Natural killer cell (primary cell): ENCODE data around the gene ANXA11. TPM values are rescaled to one million over a fixed set of nuclear protein-coding genes. Genes with fewer than 3 reads are reported as not detected.
"Not testable (repeated sequence)": the region's sequence is repeated elsewhere in the genome, so short reads cannot be mapped to it uniquely, and the experiment has no call there.

Experiments
- ATAC-seq, 3 donors: fragments of 150-1000 bp in 2 of 3; fragments of 200-7000 bp in 1 of 3; cut with Tn5 transposase; 1 replicate in 1 of 3; 2 replicates in 2 of 3; pipeline ENCODE4 v1.10.0; 2021; ENCODE audit warnings: mild to moderate bottlenecking in 2 of 3, moderate library complexity in 2 of 3
- DNase-seq, 2 donors: peaks; one replicate each; pipeline versions ENCODE4 v3.0.0 to v3.0.0-alpha.2; 2013 to 2021; ENCODE audit warnings: mixed read lengths in 1 of 2
- H3K27ac ChIP-seq: one replicate; pipeline ENCODE4 v1.5.1; 2013; ENCODE audit warnings: mild to moderate bottlenecking, low read length
- H3K27me3 ChIP-seq: one replicate; pipeline ENCODE4 v1.6.1; 2013; ENCODE audit warnings: low read length; ENCODE audit not compliant: control insufficient read depth, insufficient read depth
- H3K36me3 ChIP-seq: one replicate; pipeline ENCODE4 v1.6.1; 2013; ENCODE audit warnings: low read length; ENCODE audit not compliant: control insufficient read depth, insufficient read depth
- H3K4me1 ChIP-seq: one replicate; pipeline ENCODE4 v1.6.1; 2013; ENCODE audit warnings: low read length; ENCODE audit not compliant: control insufficient read depth, insufficient read depth
- H3K4me3 ChIP-seq: one replicate; pipeline ENCODE4 v1.5.1; 2013; ENCODE audit warnings: low read length
- H3K9me3 ChIP-seq: one replicate; pipeline ENCODE4 v1.6.1; 2013; ENCODE audit warnings: low read length; ENCODE audit not compliant: control insufficient read depth, insufficient read depth
- H3K27ac Mint-ChIP-seq, 2 donors: one replicate each; pipeline ENCODE4 v1.8.0; 2022; ENCODE audit warnings: mild to moderate bottlenecking in 2 of 2, mixed read lengths in 2 of 2, moderate library complexity in 1 of 2
- H3K27me3 Mint-ChIP-seq, 2 donors: one replicate each; pipeline ENCODE4 v1.8.0; 2022; ENCODE audit warnings: low read depth in 2 of 2, mixed read lengths in 2 of 2
- H3K36me3 Mint-ChIP-seq: one replicate; pipeline ENCODE4 v1.8.0; 2022; ENCODE audit warnings: mixed read lengths
- H3K4me1 Mint-ChIP-seq, 2 donors: one replicate each; pipeline ENCODE4 v1.8.0; 2022; ENCODE audit warnings: mixed read lengths in 2 of 2
- H3K4me3 Mint-ChIP-seq: one replicate; pipeline ENCODE4 v1.8.0; 2022; ENCODE audit warnings: mild to moderate bottlenecking, moderate library complexity, mixed read lengths
- H3K9me3 Mint-ChIP-seq, 2 donors: one replicate each; pipeline ENCODE4 v1.8.0; 2022; ENCODE audit warnings: mixed read lengths in 2 of 2
- WGBS: methylation state at CpG from one replicate; pipeline ENCODE4 v1.1.7; 2013; ENCODE audit warnings: missing lambda C conversion rate; ENCODE audit not compliant: insufficient coverage; 5-methylcytosine and 5-hydroxymethylcytosine counted together
- intact Hi-C: fragments of 100-400 bp; cut with micrococcal nuclease; formaldehyde crosslinking; loops from one replicate; pipeline ENCODE4 v1.14.2; 2022
- total RNA-seq, 4 donors: library from RNA; stranded (reverse); fragments of 120-200 nt in 1 of 4; gene quantifications; one replicate each; pipeline versions ENCODE4 v1.2.3 to v1.2.4, GENCODE V29; 2013 to 2022

ANXA11 gene
- total RNA-seq, 3 donors from 2014 or later (not counting 1 experiment from before 2014, with no cell fraction given): 213 to 264 (median 245) TPM

DNA sequence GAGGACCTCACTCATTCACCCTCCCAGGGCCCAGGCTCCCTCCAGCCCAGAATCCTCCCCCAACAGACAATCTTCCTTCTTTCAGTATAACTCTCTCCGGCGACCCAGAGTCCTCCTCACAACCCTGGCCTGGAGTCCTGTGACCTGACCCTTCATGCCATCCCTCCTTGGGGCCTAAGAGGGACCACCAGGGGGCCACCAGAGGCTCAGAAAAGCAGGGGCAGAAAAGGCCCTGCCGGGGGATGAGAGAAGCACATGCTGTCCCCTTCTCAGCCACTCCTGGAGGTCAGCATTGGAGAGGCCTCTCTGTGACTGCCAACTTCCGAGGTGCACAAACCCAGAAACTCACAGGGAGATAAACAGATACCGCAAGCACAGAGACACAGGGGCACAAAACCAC, 31.1 kb upstream of the ANXA11 start:
- H3K27ac ChIP-seq, H3K4me1 ChIP-seq, H3K9me3 Mint-ChIP-seq, H3K27ac Mint-ChIP-seq, H3K4me3 Mint-ChIP-seq, ATAC-seq, H3K27me3 ChIP-seq, DNase-seq, intact Hi-C loops, H3K27me3 Mint-ChIP-seq, H3K36me3 ChIP-seq, H3K36me3 Mint-ChIP-seq, H3K4me1 Mint-ChIP-seq, H3K9me3 ChIP-seq, H3K4me3 ChIP-seq: not testable (repeated sequence)
- no CpG with 5 or more reads among the region's 5 CpGs for WGBS

DNA sequence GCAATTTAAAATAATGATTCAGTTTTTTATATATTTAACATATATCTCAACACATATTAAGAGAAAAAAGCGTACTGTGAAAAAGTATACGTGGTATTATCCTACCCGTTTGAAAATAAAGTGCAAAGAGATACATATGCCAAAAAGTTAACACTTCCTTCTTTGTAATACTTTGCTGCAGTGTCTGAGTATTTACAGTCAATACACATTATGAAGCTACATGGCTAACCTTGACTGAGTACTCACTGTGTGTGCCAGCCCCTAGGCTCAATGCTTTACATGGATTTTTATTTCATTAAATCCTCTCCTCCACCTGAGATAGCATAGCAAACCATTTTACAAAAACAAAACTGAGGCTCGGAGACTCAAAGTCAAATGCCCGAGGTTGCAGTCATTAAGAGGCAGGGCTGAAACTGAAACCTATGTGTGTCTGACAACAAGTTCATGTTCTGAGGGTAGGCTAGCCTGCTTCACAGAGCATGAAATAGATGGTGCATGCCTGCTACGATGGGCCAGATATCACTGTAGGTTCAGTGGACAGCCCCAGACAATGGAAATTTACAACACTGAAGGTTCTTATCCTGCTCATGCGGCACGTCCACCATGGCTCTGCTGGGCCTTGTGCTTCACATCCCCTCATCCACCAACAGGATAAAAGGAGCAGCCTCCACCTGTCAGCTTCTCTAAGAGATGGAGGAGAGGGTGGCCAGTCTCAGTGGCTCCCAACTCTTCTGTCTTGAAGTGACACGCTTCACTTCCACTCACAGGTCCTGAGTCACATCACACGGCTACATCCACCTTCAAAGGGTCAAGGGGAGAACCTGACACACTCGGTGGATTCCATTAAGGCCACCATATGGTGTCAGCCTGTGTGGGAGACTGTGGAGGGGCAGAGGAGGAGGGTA, 29.2 kb upstream of the ANXA11 start:
- DNase-seq, H3K27ac Mint-ChIP-seq, H3K4me1 ChIP-seq, H3K4me3 ChIP-seq, H3K9me3 ChIP-seq, H3K9me3 Mint-ChIP-seq, H3K27ac ChIP-seq, H3K36me3 ChIP-seq, H3K27me3 Mint-ChIP-seq, H3K4me1 Mint-ChIP-seq, H3K27me3 ChIP-seq, H3K4me3 Mint-ChIP-seq, H3K36me3 Mint-ChIP-seq, intact Hi-C loops: not testable (repeated sequence)
- 87% methylated on average over 7 of the region's 11 CpGs for WGBS
- ATAC-seq: peak in 1 of 3 donors; percentile 7

DNA sequence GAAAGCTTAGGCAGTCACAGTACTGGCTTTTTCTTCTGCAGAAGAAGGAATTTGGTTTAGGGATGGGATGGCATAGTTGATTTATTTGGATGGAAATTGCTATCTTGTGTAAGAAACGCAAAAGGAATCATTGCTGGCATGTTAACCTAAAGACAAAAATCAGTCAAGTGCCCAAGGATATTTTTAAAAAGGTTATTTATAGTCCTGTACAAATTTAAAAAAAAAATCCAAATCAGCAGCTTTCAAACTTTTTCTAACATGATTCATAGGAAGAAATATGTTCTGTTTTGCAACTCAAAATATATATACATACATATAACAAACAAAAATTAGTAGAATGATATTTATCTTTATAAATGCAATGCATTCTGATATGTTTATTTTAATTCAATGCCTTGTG, 28.5 kb upstream of the ANXA11 start:
- DNase-seq, intact Hi-C loops, ATAC-seq, H3K27me3 Mint-ChIP-seq, H3K27me3 ChIP-seq, H3K36me3 Mint-ChIP-seq, H3K4me1 Mint-ChIP-seq, H3K27ac ChIP-seq, H3K9me3 Mint-ChIP-seq, H3K36me3 ChIP-seq, H3K9me3 ChIP-seq, H3K4me3 Mint-ChIP-seq, H3K27ac Mint-ChIP-seq, H3K4me3 ChIP-seq, H3K4me1 ChIP-seq: not testable (repeated sequence)
- WGBS: 100% methylated on average over 1 of the region's 1 CpG

DNA sequence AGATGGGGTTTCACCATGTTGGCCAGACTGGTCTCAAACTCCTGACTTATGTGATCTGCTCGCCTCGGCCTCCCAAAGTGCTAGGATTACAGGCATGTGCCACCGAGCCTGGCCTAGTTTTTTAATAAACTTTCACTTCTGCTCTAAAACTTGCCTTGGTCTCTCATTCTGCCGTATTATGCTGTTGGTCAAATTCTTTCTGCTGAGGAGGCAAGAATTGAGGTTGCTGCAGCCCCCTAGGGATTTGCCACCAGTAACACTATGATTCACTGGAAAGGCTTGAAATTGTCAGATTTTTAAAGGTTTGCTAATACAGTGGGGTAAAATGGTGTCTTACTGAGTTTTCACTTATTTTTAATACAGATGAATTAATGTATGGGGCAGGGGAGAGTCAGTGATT, 21.4 kb upstream of the ANXA11 start:
- H3K4me3 ChIP-seq, H3K4me3 Mint-ChIP-seq, H3K27me3 ChIP-seq, DNase-seq, H3K36me3 ChIP-seq, H3K9me3 Mint-ChIP-seq, H3K4me1 Mint-ChIP-seq, H3K9me3 ChIP-seq, ATAC-seq, H3K27ac ChIP-seq, H3K36me3 Mint-ChIP-seq, H3K27me3 Mint-ChIP-seq, intact Hi-C loops, H3K27ac Mint-ChIP-seq, H3K4me1 ChIP-seq: not testable (repeated sequence)
- 73% methylated on average over 3 of the region's 4 CpGs for WGBS

DNA sequence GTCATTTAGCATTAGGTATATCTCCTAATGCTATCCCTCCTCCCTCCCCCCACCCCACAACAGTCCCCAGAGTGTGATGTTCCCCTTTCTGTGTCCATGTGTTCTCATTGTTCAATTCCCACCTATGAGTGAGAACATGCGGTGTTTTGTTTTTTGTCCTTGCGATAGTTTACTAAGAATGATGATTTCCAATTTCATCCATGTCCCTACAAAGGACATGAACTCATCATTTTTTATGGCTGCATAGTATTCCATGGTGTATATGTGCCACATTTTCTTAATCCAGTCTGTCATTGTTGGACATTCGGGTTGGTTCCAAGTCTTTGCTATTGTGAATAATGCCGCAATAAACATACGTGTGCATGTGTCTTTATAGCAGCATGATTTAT, 17.7 kb upstream of the ANXA11 start:
- H3K4me1 Mint-ChIP-seq, DNase-seq, H3K27me3 ChIP-seq, H3K4me3 ChIP-seq, H3K36me3 ChIP-seq, H3K27me3 Mint-ChIP-seq, H3K27ac Mint-ChIP-seq, H3K9me3 Mint-ChIP-seq, H3K27ac ChIP-seq, H3K36me3 Mint-ChIP-seq, H3K9me3 ChIP-seq, H3K4me3 Mint-ChIP-seq, H3K4me1 ChIP-seq, intact Hi-C loops: not testable (repeated sequence)
- no CpG with 5 or more reads among the region's 5 CpGs for WGBS
- ATAC-seq: peak in 1 of 3 donors; percentile 30

DNA sequence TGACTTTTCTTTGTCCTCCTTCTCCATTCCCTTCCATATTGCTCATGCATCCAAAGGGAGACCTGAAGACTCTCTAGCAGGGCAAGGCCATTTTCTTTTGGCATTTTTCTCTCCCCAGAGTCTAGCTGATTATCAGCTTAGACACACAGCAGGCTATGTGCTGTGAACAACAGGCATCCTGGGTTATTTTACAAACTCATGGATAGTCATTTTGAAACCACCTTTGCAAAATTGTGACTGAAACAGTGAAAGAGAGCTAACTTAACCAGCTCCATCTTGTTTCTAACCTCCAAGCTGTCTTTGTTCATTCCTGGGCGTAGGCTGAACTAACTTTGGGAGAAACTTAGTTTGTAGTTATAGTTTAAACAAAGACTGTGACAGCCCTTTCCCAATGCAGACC, 13.5 kb upstream of the ANXA11 start:
- WGBS: 50% methylated on average over 1 of the region's 1 CpG
- H3K27ac ChIP-seq, H3K36me3 Mint-ChIP-seq, H3K4me1 Mint-ChIP-seq, H3K27me3 ChIP-seq, H3K9me3 Mint-ChIP-seq, ATAC-seq, H3K4me3 ChIP-seq, H3K27ac Mint-ChIP-seq, DNase-seq, H3K9me3 ChIP-seq, H3K4me3 Mint-ChIP-seq, intact Hi-C loops, H3K27me3 Mint-ChIP-seq, H3K4me1 ChIP-seq, H3K36me3 ChIP-seq: not testable (repeated sequence)

DNA sequence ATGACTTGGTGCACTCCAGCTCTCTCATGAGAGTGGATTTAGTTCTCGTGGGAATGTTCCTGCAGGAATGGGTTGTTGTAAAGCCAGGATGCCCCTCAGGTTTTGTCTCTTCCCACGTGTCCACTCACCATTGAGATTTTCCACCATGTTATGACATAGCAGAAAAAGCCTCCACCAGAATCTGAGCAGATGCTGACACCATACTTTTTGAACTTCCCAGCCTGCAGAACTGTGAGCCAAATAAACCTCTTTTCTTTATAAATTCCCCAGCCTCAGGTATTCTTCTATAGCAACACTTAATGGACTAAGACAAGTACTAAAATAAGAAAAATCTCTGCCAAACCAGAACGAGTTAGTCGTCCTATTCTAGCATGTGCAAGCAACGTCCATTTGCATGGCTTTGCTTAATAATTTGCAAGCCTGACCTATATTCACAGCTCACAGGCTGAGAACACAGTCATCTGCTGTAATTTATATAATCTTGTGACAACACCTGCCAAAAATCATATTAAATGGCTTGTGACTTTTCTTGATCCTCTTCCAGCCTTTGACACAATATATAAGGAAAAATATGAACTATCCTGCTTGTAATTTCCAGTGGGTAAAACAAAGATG, 9.1 kb upstream of the ANXA11 start:
- H3K27me3 ChIP-seq, DNase-seq, H3K4me1 ChIP-seq, H3K9me3 ChIP-seq, H3K4me3 Mint-ChIP-seq, H3K36me3 ChIP-seq, H3K27ac ChIP-seq, H3K27ac Mint-ChIP-seq, H3K4me1 Mint-ChIP-seq, intact Hi-C loops, H3K27me3 Mint-ChIP-seq, H3K36me3 Mint-ChIP-seq, ATAC-seq, H3K4me3 ChIP-seq, H3K9me3 Mint-ChIP-seq: not testable (repeated sequence)
- WGBS: 89% methylated on average over 5 of the region's 5 CpGs
